OCI-LY3 (cell line): ENCODE measurements around the gene PTCD1.

ENCODE experiments used
- H2AFZ ChIP-seq: fragments of 200-600, 300-600 bp; shearing (Covaris generic); 2 replicates; pipeline ENCODE4 v1.6.0; 2014; ENCODE audit warnings: antibody characterized with exemption, low read depth, low read length
- H3K27ac ChIP-seq: fragments of 200-600, 300-600 bp; sonication (generic); 2 replicates; pipeline ENCODE4 v1.5.1; 2014; ENCODE audit warnings: mild to moderate bottlenecking, low read length, moderate library complexity, mixed read lengths
- H3K27me3 ChIP-seq: fragments of 200-600, 300-600 bp; sonication (generic); 2 replicates; pipeline ENCODE4 v1.6.1; 2014; ENCODE audit warnings: low read depth, low read length, mixed read lengths
- H3K36me3 ChIP-seq: fragments of 200-600, 300-600 bp; sonication (generic); replicated peaks from 2 replicates; pipeline ENCODE3; 2014; ENCODE audit warnings: low read depth, low read length, mixed read lengths
- H3K4me1 ChIP-seq: fragments of 300-600, 200-600 bp; sonication (generic); 2 replicates; pipeline ENCODE4 v1.6.1; 2014; ENCODE audit warnings: low read length, mixed read lengths
- H3K4me2 ChIP-seq: fragments of 200-600, 300-600 bp; sonication (generic); 2 replicates; pipeline ENCODE4 v1.6.1; 2014; ENCODE audit warnings: low read length, mixed read lengths
- H3K4me3 ChIP-seq: fragments of 300-600, 200-600 bp; sonication (generic); 2 replicates; pipeline ENCODE4 v1.5.1; 2014; ENCODE audit warnings: antibody characterized with exemption, mild to moderate bottlenecking, low read length, moderate library complexity
- H3K79me2 ChIP-seq: fragments of 300-600, 200-600 bp; shearing (Covaris generic); 2 replicates; pipeline ENCODE4 v1.6.1; 2014; ENCODE audit warnings: mild to moderate bottlenecking, low read length, mixed read lengths
- H3K9ac ChIP-seq: fragments of 300-600, 200-600 bp; shearing (Covaris generic); 2 replicates; pipeline ENCODE4 v1.6.0; 2014; ENCODE audit warnings: mild to moderate bottlenecking, low read length, moderate library complexity
- H3K9me3 ChIP-seq: fragments of 200-600, 300-600 bp; shearing (Covaris generic); 2 replicates; pipeline ENCODE4 v1.6.1; 2014; ENCODE audit warnings: low read length, mixed read lengths; ENCODE audit not compliant: insufficient read depth
- H4K20me1 ChIP-seq: fragments of 200-600, 300-600 bp; sonication (generic); 2 replicates; pipeline ENCODE4 v1.6.1; 2016; ENCODE audit warnings: low read length, mixed read lengths; ENCODE audit not compliant: insufficient read depth
- EZH2phosphoT487 ChIP-seq: fragments of 200-600 bp; shearing (Covaris generic); IDR thresholded peaks from 2 replicates; pipeline ENCODE4 v1.6.1; 2018; ENCODE audit warnings: antibody characterized with exemption, mixed run types, low read depth
- TF ChIP-seq, protein P1 (sequence below): fragments of 200-600, 300-600 bp; sonication (generic); IDR thresholded peaks from 2 replicates; pipeline ENCODE4 v1.5.1; 2014; ENCODE audit warnings: antibody characterized with exemption, low read length, low read depth

Gene PTCD1

DNA sequence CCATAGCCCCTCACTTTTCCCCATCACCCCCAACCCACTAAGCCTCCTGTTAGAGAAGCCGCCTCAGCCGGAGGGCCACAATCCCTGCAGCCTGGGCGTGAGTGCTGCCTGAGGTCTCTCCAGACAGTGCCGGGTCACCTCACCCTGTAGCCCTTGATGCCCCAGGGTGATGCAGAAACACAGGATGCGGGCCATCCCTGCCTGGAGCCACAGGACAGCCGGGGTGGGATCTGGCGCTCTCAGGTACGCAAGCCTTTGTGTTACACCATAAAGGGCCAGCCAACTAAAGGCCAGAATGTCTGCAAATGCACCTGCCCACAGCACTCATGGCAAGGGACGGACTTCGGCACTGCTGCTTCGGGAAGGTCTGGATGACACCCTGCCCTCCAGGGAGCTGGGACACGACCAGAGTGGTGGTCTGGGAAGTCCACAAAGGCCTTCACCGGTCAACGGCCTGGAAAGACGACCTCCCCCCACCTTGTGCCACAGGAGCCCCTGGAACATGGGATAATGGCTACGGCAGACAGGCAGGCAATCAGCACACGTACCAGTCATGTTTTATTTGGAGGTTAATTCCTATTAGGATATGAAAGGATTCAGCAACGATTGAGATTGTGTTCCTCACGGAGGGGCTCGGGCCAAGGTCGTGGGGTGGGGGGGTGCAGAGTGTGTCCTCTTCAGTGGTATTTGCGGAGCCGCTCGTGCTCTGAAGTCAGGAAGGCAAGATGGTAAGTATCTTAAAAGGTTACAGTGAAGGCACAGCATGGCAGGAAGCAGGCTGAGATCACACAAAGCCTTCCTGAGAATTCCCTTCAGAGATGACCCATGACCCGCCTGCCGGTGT, 19.3 kb upstream of the PTCD1 start:
- Histone ChIP-seq H3K79me2 (peaks cover 53% of the 10 kb centered on the region), H3K9ac (no peak overlapping the region), H3K4me3 (no peak overlapping the region), H2AFZ (no peak overlapping the region), H3K4me1 (no peaks in the 10 kb centered on the region), H3K9me3 (no peaks in the 10 kb centered on the region), H4K20me1 (peaks cover 19% of the 10 kb centered on the region), H3K36me3 (peaks cover 71% of the 10 kb centered on the region), H3K27ac (no peak overlapping the region), H3K4me2 (no peak overlapping the region), H3K27me3 (no peaks in the 10 kb centered on the region)
- TF ChIP-seq, protein P1, sequence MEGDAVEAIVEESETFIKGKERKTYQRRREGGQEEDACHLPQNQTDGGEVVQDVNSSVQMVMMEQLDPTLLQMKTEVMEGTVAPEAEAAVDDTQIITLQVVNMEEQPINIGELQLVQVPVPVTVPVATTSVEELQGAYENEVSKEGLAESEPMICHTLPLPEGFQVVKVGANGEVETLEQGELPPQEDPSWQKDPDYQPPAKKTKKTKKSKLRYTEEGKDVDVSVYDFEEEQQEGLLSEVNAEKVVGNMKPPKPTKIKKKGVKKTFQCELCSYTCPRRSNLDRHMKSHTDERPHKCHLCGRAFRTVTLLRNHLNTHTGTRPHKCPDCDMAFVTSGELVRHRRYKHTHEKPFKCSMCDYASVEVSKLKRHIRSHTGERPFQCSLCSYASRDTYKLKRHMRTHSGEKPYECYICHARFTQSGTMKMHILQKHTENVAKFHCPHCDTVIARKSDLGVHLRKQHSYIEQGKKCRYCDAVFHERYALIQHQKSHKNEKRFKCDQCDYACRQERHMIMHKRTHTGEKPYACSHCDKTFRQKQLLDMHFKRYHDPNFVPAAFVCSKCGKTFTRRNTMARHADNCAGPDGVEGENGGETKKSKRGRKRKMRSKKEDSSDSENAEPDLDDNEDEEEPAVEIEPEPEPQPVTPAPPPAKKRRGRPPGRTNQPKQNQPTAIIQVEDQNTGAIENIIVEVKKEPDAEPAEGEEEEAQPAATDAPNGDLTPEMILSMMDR = no peak
- no peak for TF ChIP-seq EZH2phosphoT487

DNA sequence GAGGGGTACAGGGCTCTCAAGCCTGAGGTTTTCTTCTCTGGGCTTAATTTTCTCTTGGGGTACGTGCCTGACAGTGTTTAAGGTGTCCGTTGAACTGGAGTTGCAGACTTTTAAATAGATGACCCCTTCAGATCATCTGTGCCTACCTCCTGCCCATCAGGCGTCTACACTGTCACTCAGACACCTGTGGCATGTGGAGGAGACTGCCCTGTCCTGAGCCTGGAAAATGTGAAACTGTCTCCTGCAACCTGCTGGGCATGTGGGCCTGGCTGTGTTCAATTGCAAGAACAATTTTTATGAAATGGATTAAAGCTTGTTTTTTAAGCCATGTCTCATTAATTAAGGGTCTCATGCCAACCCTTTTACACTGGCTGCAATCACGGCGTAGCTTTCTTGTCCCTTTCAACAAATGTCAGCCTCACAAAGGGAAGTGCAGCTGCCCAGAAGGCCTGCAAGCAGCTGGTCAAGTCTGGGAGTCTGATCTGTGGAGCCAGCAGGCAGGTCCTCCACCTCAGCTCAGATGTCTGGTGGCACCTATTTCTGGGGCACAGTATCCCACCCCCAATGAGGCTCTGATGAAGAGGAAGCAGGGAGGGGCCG, 18.6 kb upstream of the PTCD1 start:
- Histone ChIP-seq H3K36me3 (peaks cover 70% of the 10 kb centered on the region), H3K27me3 (no peaks in the 10 kb centered on the region), H3K79me2 (peaks cover 45% of the 10 kb centered on the region), H3K9ac (no peak overlapping the region), H3K4me1 (no peaks in the 10 kb centered on the region), H3K4me3 (no peak overlapping the region), H3K9me3 (no peaks in the 10 kb centered on the region), H3K4me2 (no peak overlapping the region), H2AFZ (no peak overlapping the region), H4K20me1 (peaks cover 19% of the 10 kb centered on the region), H3K27ac (no peak overlapping the region)
- TF ChIP-seq, protein P1 = no peak
- no peak for TF ChIP-seq EZH2phosphoT487

DNA sequence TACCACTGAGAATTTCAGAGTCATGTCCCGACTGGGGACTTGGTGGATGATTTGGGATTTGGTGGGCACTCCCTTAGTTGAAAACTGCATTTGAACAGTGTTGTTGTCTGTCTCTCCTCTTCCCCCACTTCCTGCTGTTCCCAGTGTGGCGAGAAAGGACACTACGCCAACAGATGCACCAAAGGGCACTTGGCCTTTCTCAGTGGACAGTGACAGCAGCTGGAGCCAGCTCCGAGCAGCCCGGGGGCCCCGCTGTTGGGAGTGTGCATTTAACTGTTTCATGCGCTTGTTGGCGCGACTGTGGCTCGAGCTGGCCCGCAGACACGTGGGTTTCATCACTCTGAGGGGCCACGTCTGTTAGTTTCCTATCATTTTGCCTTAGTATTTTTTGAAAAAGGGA, 17.7 kb upstream of the PTCD1 start:
- no peak overlapping the region for H3K9ac ChIP-seq
- H3K79me2 ChIP-seq = peaks cover 37% of the 10 kb centered on the region
- H4K20me1 ChIP-seq = peaks cover 19% of the 10 kb centered on the region
- no peak overlapping the region for H2AFZ ChIP-seq
- H3K4me1 ChIP-seq = no peaks in the 10 kb centered on the region
- H3K27me3 ChIP-seq = no peaks in the 10 kb centered on the region
- H3K4me2 ChIP-seq = no peak overlapping the region
- H3K4me3 ChIP-seq = no peak overlapping the region
- no peak for TF ChIP-seq EZH2phosphoT487
- H3K27ac ChIP-seq = no peak overlapping the region
- no peaks in the 10 kb centered on the region for H3K9me3 ChIP-seq
- H3K36me3 ChIP-seq = peaks cover 73% of the 10 kb centered on the region

DNA sequence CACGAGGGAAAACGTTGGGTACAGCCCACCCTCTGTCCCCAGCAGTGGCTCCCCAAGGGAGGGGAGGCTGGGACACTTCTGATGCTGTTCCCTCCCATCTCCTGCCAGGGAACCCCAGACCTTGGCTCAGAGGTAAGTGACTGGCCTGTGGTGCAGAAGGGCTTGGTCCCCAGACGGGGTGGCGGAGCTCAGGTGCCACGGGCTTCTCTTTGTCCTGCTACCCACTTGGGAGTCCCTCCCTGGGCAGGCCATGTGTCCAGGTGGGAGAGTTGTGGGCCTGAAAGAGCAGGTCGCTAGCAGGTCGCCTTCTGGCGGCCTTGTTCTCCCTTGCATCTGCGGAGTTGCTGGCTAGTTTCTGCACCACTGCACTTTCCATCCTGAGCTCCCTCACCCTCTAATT, 17.3 kb upstream of the PTCD1 start:
- Histone ChIP-seq H3K27me3 (no peaks in the 10 kb centered on the region), H3K9ac (no peak overlapping the region), H3K9me3 (no peaks in the 10 kb centered on the region), H4K20me1 (peaks cover 15% of the 10 kb centered on the region), H2AFZ (no peak overlapping the region), H3K4me3 (no peak overlapping the region), H3K4me1 (no peaks in the 10 kb centered on the region), H3K79me2 (peaks cover 33% of the 10 kb centered on the region), H3K36me3 (peaks cover 70% of the 10 kb centered on the region), H3K4me2 (no peak overlapping the region), H3K27ac (no peak overlapping the region)
- TF ChIP-seq, protein P1 = no peak
- TF ChIP-seq EZH2phosphoT487 = no peak
